Stimulated activated CD4-positive, alpha-beta T cell treated with anti-CD3 and anti-CD28 coated beads, TNF-alpha, amount 100 ng/mL, for 24 hours (primary cell): Measurements from ENCODE around the gene PPP1R3D.
A peak's percentile ranks its signal among the peaks of the same experiment; 100 is the strongest.

ENCODE experiments used
- DNase-seq, 3 experiments: peaks; one replicate each; pipeline ENCODE4 v3.0.0-alpha.2; 2020; ENCODE audit warnings: low read depth in 3 of 3

The PPP1R3D gene

DNA sequence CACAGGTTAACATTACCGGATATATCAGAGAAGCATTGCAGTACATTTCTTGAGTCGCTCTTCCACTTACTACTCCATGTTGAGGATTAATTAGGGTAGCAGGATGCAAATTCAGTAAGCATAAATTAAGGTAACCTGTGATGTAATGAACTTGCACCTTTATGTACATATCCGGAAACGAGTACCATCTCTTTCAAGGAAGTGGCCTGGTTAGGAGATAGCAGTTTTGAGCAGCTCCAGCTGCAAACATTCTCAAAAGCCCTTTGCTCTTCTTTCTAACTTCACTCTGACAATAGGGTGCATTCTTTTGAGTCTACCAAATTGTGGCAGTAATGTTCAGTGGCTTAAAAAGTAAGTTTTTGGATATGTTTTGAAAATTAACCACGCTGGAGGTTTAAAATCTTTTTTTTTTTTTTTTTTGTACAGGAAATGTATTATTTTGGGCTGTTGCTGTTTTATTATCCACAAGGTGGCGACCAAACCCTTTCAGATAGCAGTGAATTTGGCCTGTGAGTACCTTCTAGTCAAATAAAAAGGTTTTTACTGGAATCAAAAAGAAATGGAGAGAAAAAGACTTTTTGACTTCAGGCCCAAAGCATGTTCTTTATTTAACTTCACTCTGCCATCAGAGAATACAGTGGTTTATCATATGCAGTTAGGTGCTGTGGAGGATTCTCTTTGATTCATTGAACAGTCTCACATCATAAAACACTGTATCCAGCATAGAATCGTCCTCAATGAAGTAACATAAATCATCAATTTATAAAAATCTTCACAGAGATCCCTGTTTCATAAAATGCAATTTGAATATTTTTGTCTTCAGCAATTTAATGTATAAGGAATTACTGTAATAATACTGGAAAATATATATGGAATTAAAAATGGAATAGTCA, 9.0 kb upstream of the PPP1R3D start:
- DNase-seq: no peak

DNA sequence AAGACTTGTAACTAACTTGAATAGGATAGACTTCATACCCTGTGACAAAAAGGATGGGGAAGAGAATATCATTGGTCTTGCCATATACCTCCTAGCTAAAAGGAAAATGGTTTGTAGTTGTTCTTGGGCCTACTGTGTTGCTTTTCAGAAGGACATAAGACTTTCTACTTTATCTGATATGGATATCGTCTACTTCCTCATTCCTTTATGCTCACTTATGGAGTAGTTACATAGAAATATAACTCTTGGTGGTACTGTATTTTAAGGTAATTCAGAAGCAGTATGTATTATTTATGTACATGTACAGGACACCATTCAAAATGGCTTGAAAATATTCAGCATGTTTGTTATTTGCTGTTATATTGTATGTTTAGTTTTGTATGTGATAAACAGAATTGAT, 8.1 kb upstream of the PPP1R3D start:
- DNase-seq: no peak

DNA sequence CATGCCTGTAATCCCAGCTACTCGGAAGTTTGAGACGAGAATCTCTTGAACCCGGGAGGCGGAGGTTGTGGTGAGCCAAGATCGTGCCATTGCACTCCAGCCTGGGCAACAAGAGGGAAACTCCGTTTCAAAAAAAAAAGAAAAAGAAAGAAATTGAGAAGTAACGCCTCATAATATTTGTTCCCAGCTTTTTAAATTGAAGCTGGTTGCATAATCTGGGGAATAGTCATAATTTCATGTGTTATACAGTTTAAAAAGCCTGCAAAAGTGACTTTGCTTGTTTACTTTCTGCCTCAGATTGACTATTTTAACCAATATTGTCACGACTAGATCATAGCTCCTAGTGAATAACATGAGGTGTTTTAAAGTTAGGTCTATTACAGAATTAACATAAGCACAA, 7.3 kb upstream of the PPP1R3D start:
- no peak for DNase-seq

DNA sequence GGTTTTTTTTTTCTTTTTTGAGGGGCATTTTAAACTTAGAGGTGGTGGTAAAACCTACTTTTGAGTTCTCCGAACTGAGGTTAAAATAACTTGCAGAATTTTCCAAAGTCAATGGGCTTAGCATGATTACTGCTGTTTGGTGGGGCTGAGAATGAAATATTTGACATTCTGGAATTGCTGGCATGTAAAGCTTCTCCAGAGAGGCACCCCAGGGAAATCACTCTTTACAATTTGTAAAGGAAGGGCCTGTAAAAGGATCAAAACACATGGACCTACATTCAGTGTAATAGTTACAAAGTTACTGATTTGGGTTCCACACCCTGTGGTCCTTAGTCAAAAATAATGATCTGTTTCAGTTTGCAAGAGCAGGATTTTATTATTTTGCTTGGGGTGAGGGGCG, 5.6 kb upstream of the PPP1R3D start:
- DNase-seq: no peak

DNA sequence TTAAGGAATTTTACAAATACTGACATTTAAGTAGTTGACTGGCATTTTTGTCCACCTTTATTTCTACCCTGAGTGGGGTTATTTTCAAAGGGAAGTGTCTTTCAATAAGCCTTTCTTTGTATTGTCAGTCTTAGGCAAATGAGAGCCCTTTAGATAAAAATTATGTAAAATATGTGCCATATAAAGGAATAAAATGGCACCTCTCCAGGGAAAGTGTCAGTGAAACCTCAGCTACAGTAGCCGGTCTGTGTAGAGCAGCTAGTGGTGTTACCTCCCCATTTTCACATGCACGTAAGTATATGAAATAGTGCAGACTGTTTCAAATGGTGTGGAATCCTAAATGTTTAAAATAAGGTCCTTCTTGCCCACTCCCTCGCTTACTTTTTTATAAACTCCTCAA, 5.1 kb upstream of the PPP1R3D start:
- DNase-seq: no peak

DNA sequence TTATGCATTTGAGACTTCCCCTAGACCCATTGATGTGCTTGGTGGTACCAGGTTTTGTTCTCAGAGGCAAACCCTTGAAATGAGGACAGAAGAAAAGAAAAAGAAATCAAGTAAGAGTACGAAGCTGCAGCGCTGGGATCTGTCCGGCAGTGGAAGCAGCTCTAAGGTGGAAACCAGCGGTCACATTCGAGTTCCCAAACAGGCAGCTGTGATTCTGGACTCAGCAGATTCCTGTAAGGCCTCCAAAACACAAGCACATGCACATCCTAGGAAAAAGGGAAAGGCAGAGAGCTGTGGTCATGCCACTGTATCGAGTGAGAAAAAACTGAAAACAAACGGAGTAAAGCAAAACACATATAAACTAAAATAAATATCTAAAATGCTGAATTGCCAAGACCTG, 4.6 kb upstream of the PPP1R3D start:
- DNase-seq: no peak

DNA sequence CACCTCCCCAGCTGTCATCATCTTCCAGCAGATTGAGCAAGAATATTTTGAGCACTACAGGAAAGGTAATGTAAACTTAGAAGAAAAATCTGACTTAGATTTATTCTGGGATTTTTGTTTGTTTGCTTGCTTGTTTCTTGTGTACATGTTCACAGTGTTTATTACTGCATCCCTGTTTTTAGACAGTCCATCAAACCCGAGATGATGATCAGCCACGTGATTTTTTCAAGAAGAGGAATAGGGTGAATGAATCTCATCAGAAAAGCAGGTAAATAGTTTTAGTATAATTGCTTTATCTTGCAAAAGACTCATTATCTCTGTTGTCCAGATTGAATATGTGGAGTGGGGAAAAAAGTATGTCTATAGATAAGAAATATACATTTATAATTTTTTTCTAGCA, 2.1 kb upstream of the PPP1R3D start:
- no peak for DNase-seq

DNA sequence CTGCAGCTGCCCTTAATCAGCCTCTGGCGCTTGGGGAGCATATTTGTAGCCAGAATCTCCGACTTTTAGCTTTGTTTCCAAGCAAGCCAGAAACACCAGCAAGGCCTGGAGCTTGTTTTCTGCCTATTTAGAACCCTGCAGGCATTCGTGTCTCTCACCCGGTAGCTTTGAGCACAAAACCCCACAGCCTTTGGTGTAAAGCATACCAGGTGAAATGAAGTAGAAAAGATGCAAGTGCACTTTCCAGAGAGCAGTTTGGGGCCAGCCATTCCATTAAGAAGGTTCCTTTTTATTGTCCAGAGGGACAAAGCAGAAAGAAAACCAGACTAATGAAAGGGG, 820 bp upstream of the PPP1R3D start:
- DNase-seq: no peak

DNA sequence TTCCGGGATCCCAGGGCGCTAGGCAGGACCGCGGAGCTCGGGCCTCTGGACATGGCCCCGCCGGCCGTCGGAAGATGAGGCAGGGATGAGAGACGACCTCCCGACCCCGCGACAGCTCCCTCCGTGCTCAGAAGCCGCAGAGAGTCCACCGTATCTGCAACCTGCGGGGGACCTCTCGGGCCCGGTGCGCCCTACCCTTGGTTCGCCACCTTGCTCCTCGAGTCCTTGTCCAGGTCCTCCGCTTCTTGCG, 301 bp downstream of the PPP1R3D start:
- DNase-seq: no peak

DNA sequence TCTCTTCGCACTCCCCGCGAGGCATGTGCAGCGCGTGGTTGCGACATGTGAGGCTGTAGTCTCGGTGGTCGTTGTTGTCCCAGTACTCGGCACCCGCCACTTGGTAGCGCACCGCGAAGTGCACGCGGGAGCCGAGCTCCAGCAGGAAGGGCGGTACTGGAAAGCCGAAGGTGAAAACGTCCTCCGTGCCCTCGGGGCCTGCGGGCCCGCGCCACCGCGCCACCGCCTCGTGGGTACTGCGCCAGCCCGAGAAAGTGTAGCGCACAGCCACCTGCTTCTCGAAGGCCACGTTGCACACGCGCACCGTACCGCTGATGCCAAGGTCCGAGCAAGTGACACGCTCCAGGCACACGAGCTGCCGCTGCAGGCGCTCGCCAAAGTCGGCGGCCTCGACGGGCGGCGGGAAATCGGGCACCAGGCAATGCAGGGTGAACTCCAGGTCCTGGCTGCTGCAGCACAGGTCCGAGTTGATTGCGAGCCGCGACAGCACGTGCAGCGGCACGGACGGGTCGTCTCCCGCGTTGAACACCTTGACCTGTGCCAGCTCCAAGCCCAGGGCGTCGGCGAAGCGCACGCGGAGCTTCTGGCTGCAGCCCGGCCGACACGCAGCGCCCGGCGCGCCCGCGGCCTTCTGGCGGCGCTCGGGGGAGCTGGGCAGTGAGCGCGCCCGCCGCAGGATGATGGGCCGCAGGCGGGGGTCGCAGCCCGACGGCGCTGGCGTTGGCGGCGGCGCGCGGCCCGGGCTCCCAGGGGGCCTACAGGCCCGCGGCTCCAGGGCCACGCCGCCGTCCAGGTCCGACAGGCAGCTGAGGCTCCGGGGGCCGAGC, 840 bp downstream of the PPP1R3D start:
- DNase-seq: no peak

DNA sequence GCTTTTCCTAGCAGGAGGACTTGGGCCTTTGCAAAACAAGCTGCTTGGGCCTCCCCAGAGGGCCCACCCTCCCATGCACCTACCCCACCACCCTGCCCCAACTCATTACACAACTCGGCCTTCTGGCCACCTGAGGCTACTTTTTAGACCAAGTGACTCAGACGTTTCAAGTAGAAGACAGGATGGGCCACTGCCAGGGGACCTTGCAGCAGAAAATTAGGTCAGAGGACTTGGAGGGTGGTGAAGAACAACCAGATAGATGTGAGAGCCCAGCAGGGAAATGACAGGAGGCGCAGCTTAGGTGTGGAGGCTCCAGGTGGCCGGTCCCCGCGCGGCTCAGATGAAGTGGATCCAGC, 1.4 kb downstream of the PPP1R3D start:
- no peak for DNase-seq

DNA sequence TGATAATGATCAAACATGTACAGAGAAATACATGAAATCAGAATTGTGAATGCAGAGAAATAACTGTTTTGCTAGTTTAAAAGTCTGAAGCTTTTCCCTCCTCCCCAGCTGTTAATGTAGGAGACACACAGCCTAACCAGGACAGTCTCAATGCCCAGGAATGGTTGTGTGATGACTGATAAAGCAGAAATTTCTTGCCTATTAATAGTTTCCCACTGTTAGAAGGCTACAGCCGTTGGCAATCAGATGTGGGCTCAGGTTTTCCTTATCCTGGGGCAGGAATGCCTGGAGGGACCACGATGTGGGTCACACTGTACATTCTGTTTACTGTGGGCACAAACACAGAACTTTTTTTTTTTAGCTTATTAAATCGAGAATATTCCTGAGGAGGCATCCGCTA, 1.9 kb downstream of the PPP1R3D start:
- no peak for DNase-seq

DNA sequence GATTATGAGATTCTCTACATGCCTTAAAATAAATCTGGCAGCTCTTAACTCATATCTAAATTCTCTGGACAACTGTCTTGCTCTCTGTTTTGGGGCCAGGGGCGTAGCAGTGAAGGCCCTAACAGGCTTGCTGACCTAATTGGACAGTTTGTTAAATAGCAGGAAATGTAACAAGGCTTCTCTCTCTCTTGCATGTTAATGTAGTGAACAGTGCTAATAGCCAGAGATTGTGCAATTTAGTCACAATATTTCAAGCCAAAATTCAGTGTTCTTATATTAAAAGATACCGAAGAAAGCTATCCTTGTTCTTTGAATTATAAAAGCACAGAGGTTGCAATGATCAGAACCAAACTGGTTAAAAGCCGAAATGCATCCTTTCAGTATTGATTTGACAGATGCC, 3.0 kb downstream of the PPP1R3D start:
- DNase-seq: no peak

DNA sequence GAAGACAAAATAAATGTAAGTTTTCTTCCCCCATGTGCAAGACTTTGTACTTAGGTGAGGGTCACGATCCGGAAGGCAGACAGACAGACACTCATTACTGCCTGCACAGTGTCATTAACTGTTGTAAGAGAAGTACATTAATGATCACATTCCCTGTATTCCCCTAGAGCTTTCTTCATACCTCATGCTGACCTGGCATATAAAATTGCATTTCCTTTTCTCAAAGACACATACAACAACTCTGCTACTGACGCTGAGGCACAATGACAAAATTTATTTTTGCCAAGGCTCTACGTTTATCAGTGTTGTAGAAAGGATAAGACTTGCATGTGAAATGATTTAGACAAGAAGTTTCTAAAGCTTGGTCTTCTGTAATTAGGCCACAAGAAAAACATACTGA, 3.7 kb downstream of the PPP1R3D start:
- DNase-seq: no peak

DNA sequence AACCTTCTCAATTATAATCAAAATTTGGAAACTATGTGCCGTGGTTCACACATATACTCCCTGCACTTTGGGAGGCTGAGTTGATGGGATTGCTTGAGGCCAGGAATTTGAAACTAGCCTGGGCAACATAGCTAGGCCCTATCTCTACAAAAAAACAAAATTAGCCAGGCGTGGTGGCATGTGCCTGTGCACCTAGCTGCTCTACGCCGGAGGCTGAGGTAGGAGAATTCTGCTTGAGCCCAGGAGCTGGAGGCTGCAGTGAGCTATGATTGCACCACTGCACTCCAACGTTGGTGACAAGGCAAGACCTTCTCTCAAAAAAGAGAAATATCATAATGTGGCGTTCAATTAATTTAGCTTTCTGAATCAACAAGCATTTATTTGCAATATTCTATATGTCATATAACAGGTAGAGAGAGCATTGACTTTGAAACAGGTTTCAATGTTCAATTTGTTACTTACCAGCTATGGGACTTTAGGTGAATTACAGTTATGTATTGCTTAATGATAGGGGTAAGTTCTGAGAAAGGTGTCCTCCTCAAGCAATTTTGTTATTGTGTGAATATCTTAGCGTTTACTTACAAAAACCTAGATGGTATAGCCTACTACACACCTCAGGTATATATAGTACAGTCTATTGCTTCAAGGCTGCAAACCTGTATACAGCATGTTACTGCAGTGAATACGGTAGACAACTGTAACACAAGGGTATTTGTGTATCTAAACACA, 4.5 kb downstream of the PPP1R3D start:
- no peak for DNase-seq

DNA sequence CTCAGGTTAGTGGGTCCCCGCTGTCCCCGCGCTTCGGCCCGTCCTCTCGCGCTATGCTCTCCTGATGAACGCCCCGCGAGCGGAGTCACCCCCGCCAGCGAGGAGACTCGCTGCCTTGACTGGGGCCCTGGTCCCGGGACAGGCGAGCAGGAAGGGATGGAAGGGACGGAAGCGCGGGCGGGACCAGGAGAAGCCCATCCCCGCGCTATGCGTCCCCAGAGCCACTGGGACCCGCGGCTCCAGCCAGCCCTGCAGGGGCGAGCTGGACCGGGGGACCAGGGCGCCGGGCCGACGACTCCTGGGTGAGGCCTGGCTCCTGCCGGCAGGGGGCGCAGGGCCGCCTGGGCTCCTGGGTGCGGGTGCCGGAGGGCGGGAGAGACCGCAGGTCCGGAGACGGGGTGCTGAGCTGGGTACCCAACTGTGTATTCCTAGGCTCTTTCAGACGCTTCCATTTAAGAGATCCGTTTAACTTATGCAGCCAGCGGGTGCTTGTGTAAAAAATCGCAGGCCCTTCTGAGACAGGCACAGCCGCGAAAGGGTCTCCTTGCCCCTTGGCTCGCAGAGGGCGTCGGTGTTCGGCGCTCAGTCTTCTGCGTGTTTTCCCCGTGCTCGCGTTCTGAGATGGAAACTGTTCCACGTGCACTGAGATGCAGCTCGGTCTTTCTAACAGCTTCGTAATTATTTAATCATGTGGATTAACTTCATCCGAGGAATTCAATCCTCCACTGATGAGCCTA, 6.1 kb downstream of the PPP1R3D start:
- DNase-seq: peak; percentile 61 to 78 (median 64)

DNA sequence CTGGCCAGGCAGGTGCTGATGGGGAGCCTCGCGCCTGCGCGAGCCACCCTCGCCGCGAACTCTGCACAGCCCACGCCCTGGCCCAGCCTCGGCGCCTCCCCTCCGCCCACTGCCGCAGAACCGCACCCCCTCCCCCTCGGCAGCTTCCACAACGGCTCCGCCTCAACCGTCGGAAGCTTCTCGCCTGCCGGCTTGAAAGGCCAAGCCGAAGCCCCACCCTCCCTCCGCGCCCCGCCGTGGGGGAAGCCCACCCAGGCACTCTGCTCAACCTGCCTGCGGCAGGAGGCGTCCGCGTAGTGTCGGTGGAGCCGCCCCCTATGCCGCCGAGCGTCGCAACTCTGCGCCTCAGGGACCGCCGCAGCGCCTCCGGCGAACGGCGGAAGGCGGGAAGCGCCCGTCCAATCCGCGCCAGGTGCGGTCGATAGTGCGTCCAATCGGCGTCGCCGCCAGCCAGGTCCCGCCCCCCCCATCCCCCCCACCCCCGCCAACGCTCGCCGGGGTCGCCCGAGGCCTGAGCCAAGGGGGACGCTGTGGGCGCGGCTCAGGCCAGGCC, 6.7 kb downstream of the PPP1R3D start, which contains the start of gene SYCP2:
TSS of gene SYCP2 (minus strand) at position 342 of the 553 bp plus-strand sequence. CDS start 11,224 bp downstream, outside the sequence.
- peak in 2 of 3 experiments; percentile 33 to 53 for DNase-seq

DNA sequence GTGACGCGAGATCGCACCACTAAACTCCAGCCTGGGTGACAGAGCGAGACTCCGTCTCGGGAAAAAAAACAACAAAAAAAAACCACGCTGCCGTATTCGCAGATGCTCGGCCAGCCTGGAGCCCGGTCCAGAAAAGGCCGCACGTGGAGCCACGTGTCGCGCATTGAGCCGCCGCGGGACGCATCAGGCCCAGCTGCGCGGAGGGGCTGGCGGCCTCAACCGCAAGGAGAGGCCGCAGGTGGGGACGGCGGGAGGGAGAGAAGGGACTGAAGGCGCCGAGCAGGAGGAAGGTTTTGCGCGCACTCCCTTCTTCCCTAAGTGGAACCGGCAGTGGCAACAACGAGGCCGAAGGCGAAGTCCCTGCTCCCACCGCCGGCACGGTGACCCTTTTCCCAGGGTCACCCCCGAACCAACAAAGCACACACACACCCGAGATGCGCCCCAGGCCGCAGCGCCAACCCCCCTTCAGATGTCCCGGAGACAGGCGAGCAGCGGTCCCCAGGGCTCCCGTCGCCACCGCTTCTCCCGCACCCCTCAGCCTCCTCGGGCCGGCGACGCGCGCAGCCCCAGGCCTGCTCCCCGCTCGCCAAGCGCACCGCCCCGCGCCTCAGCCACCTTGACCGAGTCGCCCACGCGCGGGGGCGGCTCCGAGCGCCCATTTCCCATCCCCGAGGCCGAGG, 7.3 kb downstream of the PPP1R3D start:
- DNase-seq: no peak

DNA sequence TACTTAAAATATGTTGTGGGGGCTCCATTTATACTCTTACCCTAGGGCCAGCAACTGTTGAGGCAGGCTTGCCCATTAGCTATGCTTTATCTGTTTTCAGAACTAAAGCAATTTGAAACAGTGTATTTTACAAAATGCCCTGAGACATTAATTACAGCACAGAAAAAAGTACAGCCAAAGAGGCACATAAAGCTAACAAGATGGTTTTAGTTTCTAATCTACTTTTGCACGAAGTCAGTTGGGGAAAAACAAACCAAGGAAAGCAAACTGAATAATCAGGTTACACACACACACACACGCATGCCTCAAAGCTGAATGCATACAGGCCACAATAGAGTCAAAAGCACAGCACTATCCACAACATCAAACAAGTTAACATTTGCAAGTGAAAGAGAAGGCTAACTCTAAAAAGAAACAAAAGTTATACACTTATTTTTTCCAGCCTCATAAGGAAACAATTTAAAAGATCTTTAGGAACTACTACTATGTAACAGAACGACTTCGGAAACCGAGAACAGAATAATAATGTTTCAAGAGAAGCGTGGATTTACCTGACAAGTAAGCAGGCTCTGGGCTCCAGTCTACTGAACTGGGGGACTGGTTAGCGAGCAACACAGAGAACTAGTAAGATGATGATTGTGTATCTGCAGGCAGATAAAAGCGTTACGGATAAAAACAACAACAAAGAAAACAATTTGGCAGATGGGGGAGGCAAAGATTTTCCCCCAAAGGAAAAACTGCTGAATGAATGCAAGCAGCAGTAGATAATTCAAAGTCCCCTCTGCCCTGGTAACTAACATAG, 8.4 kb downstream of the PPP1R3D start:
- DNase-seq: no peak

DNA sequence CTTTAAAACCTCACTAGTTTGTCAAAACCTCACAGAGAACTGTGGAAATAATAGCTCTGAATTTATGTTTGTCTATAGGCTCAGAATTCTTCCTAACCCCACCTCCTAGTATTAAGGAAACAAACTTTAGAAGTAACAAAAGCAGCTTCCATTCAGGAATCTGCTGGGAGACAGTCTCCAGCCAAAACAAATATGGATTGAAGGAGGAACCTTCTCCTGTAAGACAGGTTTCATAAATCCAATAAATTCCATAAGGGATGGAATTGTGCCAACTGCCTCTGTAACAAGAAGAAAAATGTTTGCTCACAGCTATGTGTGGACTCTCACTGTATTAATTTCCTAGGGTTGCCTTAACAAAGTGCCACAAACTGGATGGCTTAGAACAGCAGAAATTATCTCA, 14.2 kb downstream of the PPP1R3D start:
- no peak for DNase-seq
